Tibial nerve (tissue), 4 donors: ENCODE measurements around the gene NTPCR. TPM values are rescaled to one million over a fixed set of nuclear protein-coding genes. Genes with fewer than 3 reads are reported as not detected.
A peak's percentile ranks its signal among the peaks of the same experiment; 100 is the strongest.

Experiments
- DNase-seq, 2 donors: peaks; one replicate each; pipeline ENCODE4 v3.0.0-alpha.2; 2019; ENCODE audit warnings: low spot score in 2 of 2
- H3K27ac ChIP-seq, 4 donors: fragments of 200-600 bp; sonication (generic) in 3 of 4; one replicate each; pipeline ENCODE4 v1.5.1; 2017 to 2019; ENCODE audit warnings: mild to moderate bottlenecking in 1 of 4
- H3K27me3 ChIP-seq, 2 donors: fragments of 200-600 bp; sonication (generic) in 1 of 2; one replicate each; pipeline versions ENCODE4 v1.5.1 to v1.6.0; 2017 to 2019
- H3K36me3 ChIP-seq, 3 donors: fragments of 200-600 bp; sonication (generic); one replicate each; pipeline ENCODE4 v1.5.1; 2018 to 2019
- H3K4me1 ChIP-seq, 4 donors: fragments of 200-600 bp; sonication (generic) in 3 of 4; one replicate each; pipeline ENCODE4 v1.5.1; 2017 to 2019
- H3K4me3 ChIP-seq, 4 donors: fragments of 200-600 bp; sonication (generic) in 3 of 4; one replicate each; pipeline ENCODE4 v1.5.1; 2017 to 2019; ENCODE audit warnings: mild to moderate bottlenecking in 1 of 4, moderate library complexity in 1 of 4
- H3K9me3 ChIP-seq, 4 donors: fragments of 200-600 bp; sonication (generic) in 3 of 4; one replicate each; pipeline ENCODE4 v1.5.1; 2017 to 2019
- EP300 ChIP-seq, 2 donors: sonication (generic); formaldehyde crosslinking; IDR thresholded peaks; one replicate each; pipeline ENCODE4 v1.6.1; 2017; ENCODE audit warnings: antibody characterized with exemption in 2 of 2, mild to moderate bottlenecking in 1 of 2
- POLR2A ChIP-seq, 2 donors: fragments of 450-650 bp; IDR thresholded peaks; one replicate each; pipeline ENCODE4 v1.6.1; 2017; ENCODE audit warnings: antibody characterized with exemption in 2 of 2, mild to moderate bottlenecking in 2 of 2, moderate library complexity in 2 of 2
- WGBS, 2 donors: methylation state at CpG; one replicate each; pipeline ENCODE4 v1.1.5; 2018; 5-methylcytosine and 5-hydroxymethylcytosine counted together
- total RNA-seq, 4 donors: library from RNA; depleted of rRNA; stranded (reverse); fragments of >200 nt; gene quantifications; one replicate each; pipeline ENCODE4 v1.1.0, GENCODE V29; 2016
- TF ChIP-seq, protein P1 (sequence below), 5 experiments: fragments of 200-600 bp in 3 of 5; fragments of 450-650 bp in 2 of 5; sonication (generic) in 3 of 5; IDR thresholded peaks; one replicate each; pipeline ENCODE4 v1.5.1; 2016 to 2019; ENCODE audit warnings: antibody characterized with exemption in 5 of 5, mild to moderate bottlenecking in 3 of 5, moderate library complexity in 2 of 5

Gene NTPCR
- total RNA-seq, 4 donors from 2014 or later = 16.5 to 20.0 (median 18.6) TPM

- Histone ChIP-seq H3K4me3 (no peak overlapping the region), H3K36me3 (peaks cover 0 to 46% (median 3%) of the 10 kb centered on the region in 3 donors), H3K27me3 (no peaks in the 10 kb centered on the region), H3K4me1 (peaks cover 0 to 13% (median 2%) of the 10 kb centered on the region in 4 donors), H3K9me3 (peaks cover 0 to 11% (median 0%) of the 10 kb centered on the region in 4 donors), H3K27ac (no peak overlapping the region)
- WGBS, 2 donors = 100% methylated on average over 1 of the region's 1 CpG
- no peak for DNase-seq
- TF ChIP-seq POLR2A (IDR thresholded peaks at IDR 0.05) = no peak
- no peak for TF ChIP-seq EP300 (IDR thresholded peaks at IDR 0.05)
- TF ChIP-seq, protein P1, sequence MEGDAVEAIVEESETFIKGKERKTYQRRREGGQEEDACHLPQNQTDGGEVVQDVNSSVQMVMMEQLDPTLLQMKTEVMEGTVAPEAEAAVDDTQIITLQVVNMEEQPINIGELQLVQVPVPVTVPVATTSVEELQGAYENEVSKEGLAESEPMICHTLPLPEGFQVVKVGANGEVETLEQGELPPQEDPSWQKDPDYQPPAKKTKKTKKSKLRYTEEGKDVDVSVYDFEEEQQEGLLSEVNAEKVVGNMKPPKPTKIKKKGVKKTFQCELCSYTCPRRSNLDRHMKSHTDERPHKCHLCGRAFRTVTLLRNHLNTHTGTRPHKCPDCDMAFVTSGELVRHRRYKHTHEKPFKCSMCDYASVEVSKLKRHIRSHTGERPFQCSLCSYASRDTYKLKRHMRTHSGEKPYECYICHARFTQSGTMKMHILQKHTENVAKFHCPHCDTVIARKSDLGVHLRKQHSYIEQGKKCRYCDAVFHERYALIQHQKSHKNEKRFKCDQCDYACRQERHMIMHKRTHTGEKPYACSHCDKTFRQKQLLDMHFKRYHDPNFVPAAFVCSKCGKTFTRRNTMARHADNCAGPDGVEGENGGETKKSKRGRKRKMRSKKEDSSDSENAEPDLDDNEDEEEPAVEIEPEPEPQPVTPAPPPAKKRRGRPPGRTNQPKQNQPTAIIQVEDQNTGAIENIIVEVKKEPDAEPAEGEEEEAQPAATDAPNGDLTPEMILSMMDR (IDR thresholded peaks at IDR 0.05) = no peak
Observed at GRCh38 chr1:232958067-232958466, 7.7 kb downstream of the NTPCR start.

- DNase-seq = peak in 1 of 2 donors; percentile 29
- no peak for TF ChIP-seq EP300 (IDR thresholded peaks at IDR 0.05)
- Histone ChIP-seq H3K4me3 (no peak overlapping the region), H3K36me3 (peaks cover 0 to 50% (median 3%) of the 10 kb centered on the region in 3 donors), H3K27me3 (no peaks in the 10 kb centered on the region), H3K9me3 (peaks cover 0 to 8% (median 0%) of the 10 kb centered on the region in 4 donors), H3K4me1 (peaks cover 0 to 19% (median 5%) of the 10 kb centered on the region in 4 donors), H3K27ac (peak overlapping the region in 2 of 4 donors; percentile 21 to 46)
- 23 to 31% methylated on average over 10 of the region's 10 CpGs for WGBS, 2 donors
Observed at GRCh38 chr1:232962761-232963745, 12.6 kb downstream of the NTPCR start.

- no peaks in the 10 kb centered on the region for H3K9me3 ChIP-seq
- peaks cover 0 to 48% (median 0%) of the 10 kb centered on the region in 3 donors for H3K36me3 ChIP-seq
- TF ChIP-seq, protein P1 (IDR thresholded peaks at IDR 0.05) = no peak
- TF ChIP-seq POLR2A (IDR thresholded peaks at IDR 0.05) (no peak), EP300 (IDR thresholded peaks at IDR 0.05) (no peak)
- peaks cover 0 to 19% (median 5%) of the 10 kb centered on the region in 4 donors for H3K4me1 ChIP-seq
- no peaks in the 10 kb centered on the region for H3K27me3 ChIP-seq
- DNase-seq = no peak
- 93% methylated on average over 4 of the region's 4 CpGs for WGBS, 2 donors
- H3K4me3 ChIP-seq = no peak overlapping the region
- no peak overlapping the region for H3K27ac ChIP-seq
Observed at GRCh38 chr1:232964601-232965000, 14.2 kb downstream of the NTPCR start.

DNA sequence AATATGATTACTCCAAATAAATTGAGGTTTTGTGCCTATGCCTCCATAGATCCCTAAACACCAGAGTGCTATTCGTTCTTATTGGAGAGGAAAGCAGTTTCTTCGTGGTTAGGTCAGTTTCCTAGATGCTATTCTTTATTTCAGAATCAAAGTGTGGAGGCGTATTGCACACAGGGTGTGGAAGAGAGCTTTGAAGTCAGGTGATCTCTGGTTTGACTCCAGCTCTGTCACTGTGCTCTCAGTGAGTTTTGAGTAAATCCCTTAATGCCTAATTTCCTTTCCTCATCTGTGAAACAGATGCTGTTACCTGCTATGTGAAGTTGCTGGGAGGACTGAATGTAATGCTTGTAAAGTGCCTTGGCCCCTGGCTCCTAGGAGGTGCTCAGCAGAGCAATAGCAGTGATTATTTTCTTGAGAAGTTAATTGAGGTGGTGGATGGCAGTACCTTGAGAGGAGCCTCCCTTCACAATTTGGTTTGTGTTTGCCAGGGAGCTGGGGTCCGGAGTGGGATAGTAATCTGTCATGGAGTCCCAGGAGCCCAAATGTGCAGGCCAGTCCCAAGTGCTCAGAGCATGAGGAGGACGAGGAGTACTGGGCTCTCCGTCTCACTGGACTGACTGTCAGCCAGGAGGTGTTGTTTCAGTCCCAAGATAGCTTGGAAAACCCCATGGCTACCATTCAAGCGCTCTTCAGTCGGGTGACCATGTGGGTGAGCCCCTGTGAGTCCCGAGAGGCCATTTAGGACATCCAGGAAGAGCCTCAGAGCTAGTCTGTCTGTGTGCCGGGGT is 14.9 kb downstream of the NTPCR start:
- TF ChIP-seq EP300 (IDR thresholded peaks at IDR 0.05) = no peak
- no peak for TF ChIP-seq POLR2A (IDR thresholded peaks at IDR 0.05)
- TF ChIP-seq, protein P1 (IDR thresholded peaks at IDR 0.05) = no peak
- no peaks in the 10 kb centered on the region for H3K9me3 ChIP-seq
- DNase-seq = no peak
- H3K27me3 ChIP-seq = no peaks in the 10 kb centered on the region
- 82 to 95% methylated on average over 10 of the region's 10 CpGs for WGBS, 2 donors
- H3K27ac ChIP-seq = no peak overlapping the region
- H3K4me1 ChIP-seq = peaks cover 0 to 19% (median 5%) of the 10 kb centered on the region in 4 donors
- peaks cover 0 to 51% (median 2%) of the 10 kb centered on the region in 3 donors for H3K36me3 ChIP-seq
- H3K4me3 ChIP-seq = no peak overlapping the region

DNA sequence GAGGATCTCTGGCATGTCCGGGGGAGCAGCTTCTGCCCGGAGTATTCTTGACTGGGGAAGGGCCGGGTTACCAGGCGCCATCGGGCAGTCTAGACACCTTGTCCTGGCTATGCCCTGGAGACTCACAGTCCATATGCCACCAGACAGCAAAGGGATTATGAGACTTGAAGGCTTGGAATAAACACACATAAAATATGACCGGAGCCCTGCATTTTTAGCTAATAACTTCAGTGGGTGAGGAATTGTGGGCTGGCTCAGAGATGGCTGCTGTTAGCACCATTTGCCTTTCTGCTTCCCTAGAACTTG is 15.5 kb downstream of the NTPCR start:
- TF ChIP-seq, protein P1 (IDR thresholded peaks at IDR 0.05) = no peak
- TF ChIP-seq EP300 (IDR thresholded peaks at IDR 0.05) = no peak
- no peak for TF ChIP-seq POLR2A (IDR thresholded peaks at IDR 0.05)
- H3K4me1 ChIP-seq = peaks cover 0 to 19% (median 5%) of the 10 kb centered on the region in 4 donors
- WGBS, 2 donors = 82 to 84% methylated on average over 6 of the region's 6 CpGs
- H3K9me3 ChIP-seq = no peaks in the 10 kb centered on the region
- H3K36me3 ChIP-seq = peaks cover 0 to 56% (median 7%) of the 10 kb centered on the region in 3 donors
- no peaks in the 10 kb centered on the region for H3K27me3 ChIP-seq
- no peak overlapping the region for H3K27ac ChIP-seq
- no peak overlapping the region for H3K4me3 ChIP-seq
- no peak for DNase-seq
